Caco-2 (cell line): ENCODE data around the gene PALM2AKAP2. TPM values are rescaled to one million over a fixed set of nuclear protein-coding genes. Genes with fewer than 3 reads are reported as not detected.
"Not testable (repeated sequence)": the region's sequence is repeated elsewhere in the genome, so short reads cannot be mapped to it uniquely, and the experiment has no call there.

Experiments used
- BruUV-seq: library from RNA; stranded (reverse); fragments of 400-500 nt; replicated peaks from 2 replicates; lab custom pipeline; 2021; lab: Mats Ljungman, UMichigan
- CTCF ChIA-PET: fragments of 300-600 bp; sonication (Branson Sonifier 250); formaldehyde crosslinking; loops from one replicate; lab custom pipeline; 2022; ENCODE audit warnings: antibody characterized with exemption; lab: Charles Lee
- POLR2A ChIA-PET: fragments of 300-600 bp; sonication (Branson Sonifier 250); formaldehyde crosslinking; loops from one replicate; lab custom pipeline; 2022; ENCODE audit warnings: antibody characterized with exemption; lab: Charles Lee
- DNase-seq, 2 experiments: peaks; one replicate each; pipeline versions ENCODE4 v3.0.0 to v3.0.0-alpha.2; 2020 to 2022
- H3K27me3 ChIP-seq: replicated peaks from 2 replicates; pipeline ENCODE4 v1.6.0; 2011; ENCODE audit warnings: low read length; ENCODE audit not compliant: control insufficient read depth, insufficient read depth
- H3K36me3 ChIP-seq: 2 replicates; pipeline ENCODE4 v1.5.1; 2011; ENCODE audit warnings: low read length; ENCODE audit not compliant: control insufficient read depth, insufficient read depth
- H3K4me1 ChIP-seq: fragments of 250-450 bp; sonication (Bioruptor Pico); 2 replicates; pipeline ENCODE4 v1.5.1; 2020; ENCODE audit warnings: mild to moderate bottlenecking
- H3K4me3 ChIP-seq: 2 replicates; pipeline ENCODE4 v1.5.1; 2011; ENCODE audit warnings: low read depth, mild to moderate bottlenecking, control low read depth, low read length
- H3K9me3 ChIP-seq: fragments of 250-450 bp; sonication (Bioruptor Pico); 2 replicates; pipeline ENCODE4 v1.5.1; 2020; ENCODE audit warnings: mild to moderate bottlenecking, moderate library complexity
- H3K27ac Mint-ChIP-seq: one replicate; pipeline ENCODE4 v1.8.0; 2022; ENCODE audit warnings: mixed read lengths; ENCODE audit not compliant: unreplicated experiment
- H3K27me3 Mint-ChIP-seq: one replicate; pipeline ENCODE4 v1.8.0; 2022; ENCODE audit warnings: mixed read lengths; ENCODE audit not compliant: insufficient read depth, unreplicated experiment
- H3K36me3 Mint-ChIP-seq: one replicate; pipeline ENCODE4 v1.8.0; 2022; ENCODE audit warnings: mild to moderate bottlenecking, mixed read lengths; ENCODE audit not compliant: insufficient read depth, unreplicated experiment
- H3K4me1 Mint-ChIP-seq: one replicate; pipeline ENCODE4 v1.8.0; 2022; ENCODE audit warnings: low read depth, mixed read lengths; ENCODE audit not compliant: unreplicated experiment
- H3K4me3 Mint-ChIP-seq: one replicate; pipeline ENCODE4 v1.8.0; 2022; ENCODE audit warnings: mild to moderate bottlenecking, moderate library complexity, mixed read lengths; ENCODE audit not compliant: unreplicated experiment
- H3K9me3 Mint-ChIP-seq: one replicate; pipeline ENCODE4 v1.8.0; 2022; ENCODE audit warnings: mixed read lengths; ENCODE audit not compliant: unreplicated experiment
- intact Hi-C: fragments of 100-400 bp; cut with micrococcal nuclease; formaldehyde crosslinking; loops from one replicate; pipeline ENCODE4 v1.10.0; 2022; ENCODE audit not compliant: unreplicated experiment
- total RNA-seq: library from RNA; stranded (reverse); gene quantifications from 2 replicates; pipeline ENCODE4 v1.2.3, GENCODE V29; 2022
- TF ChIP-seq, protein P1 (sequence below), 2 experiments: fragments of 200-600 bp in 1 of 2; IDR thresholded peaks; 1 replicate in 1 of 2; 2 replicates in 1 of 2; pipeline versions ENCODE4 v1.5.1 to v1.8.0; 2011 to 2022; ENCODE audit warnings: antibody characterized with exemption in 1 of 2, control low read depth in 1 of 2, inconsistent platforms in 1 of 2, low read depth in 1 of 2, low read length in 1 of 2, mild to moderate bottlenecking in 1 of 2, moderate library complexity in 1 of 2; ENCODE audit not compliant: insufficient read depth in 1 of 2, severe bottlenecking in 1 of 2, unreplicated experiment in 1 of 2

Gene PALM2AKAP2
- total RNA-seq, 1 experiment from 2014 or later, result 0.54 TPM

DNA sequence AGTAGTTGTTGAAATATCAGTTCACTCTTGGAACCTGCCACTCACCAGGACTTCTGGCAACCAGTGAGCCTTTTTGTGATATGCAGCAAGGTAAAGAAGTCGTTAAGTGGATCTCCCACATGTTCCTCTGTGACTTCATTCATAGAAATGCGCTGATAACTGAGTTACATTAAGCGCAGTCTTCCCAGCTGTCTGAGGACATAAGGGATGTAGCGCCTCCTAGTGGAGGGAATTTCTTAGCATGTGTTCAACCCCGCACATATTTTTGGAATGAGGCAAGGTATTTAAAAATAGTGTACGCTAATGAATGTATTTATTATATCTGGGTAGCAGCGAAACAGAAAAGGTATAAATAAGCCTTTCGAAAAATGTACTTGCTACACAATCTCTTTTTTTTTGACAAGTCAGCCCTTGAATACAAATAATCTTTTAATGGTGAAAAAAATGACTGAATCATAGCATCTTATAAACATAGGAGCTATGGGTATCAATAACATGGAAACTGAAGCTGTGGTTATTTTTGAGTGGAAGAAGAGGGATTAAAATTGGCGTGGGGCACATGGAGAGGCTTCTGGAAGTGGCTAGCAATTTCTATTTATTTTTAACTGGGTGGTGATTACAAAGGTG lies 38.0 kb downstream of the PALM2AKAP2 start:
- Histone ChIP-seq H3K4me1 (no peaks in the 10 kb centered on the region), H3K4me3 (no peak overlapping the region), H3K36me3 (no peaks in the 10 kb centered on the region), H3K9me3 (no peaks in the 10 kb centered on the region), H3K27me3 (no peaks in the 10 kb centered on the region)
- intact Hi-C loops, result loop anchor here (1.0 kb wide), 2 partner anchors 113 to 244 kb away; no protein-coding TSS in a partner anchor
- ChIA-PET CTCF (interaction anchor here (2.4 kb wide), 1 partner anchor 244 kb away, joined by 17 read pairs; no protein-coding TSS in a partner anchor), POLR2A (no interaction called here)
- H3K9me3 Mint-ChIP-seq, result no peaks in the 10 kb centered on the region
- DNase-seq, result peak; percentile 70 to 78
- TF ChIP-seq, protein P1, sequence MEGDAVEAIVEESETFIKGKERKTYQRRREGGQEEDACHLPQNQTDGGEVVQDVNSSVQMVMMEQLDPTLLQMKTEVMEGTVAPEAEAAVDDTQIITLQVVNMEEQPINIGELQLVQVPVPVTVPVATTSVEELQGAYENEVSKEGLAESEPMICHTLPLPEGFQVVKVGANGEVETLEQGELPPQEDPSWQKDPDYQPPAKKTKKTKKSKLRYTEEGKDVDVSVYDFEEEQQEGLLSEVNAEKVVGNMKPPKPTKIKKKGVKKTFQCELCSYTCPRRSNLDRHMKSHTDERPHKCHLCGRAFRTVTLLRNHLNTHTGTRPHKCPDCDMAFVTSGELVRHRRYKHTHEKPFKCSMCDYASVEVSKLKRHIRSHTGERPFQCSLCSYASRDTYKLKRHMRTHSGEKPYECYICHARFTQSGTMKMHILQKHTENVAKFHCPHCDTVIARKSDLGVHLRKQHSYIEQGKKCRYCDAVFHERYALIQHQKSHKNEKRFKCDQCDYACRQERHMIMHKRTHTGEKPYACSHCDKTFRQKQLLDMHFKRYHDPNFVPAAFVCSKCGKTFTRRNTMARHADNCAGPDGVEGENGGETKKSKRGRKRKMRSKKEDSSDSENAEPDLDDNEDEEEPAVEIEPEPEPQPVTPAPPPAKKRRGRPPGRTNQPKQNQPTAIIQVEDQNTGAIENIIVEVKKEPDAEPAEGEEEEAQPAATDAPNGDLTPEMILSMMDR (IDR thresholded peaks at IDR 0.05; ENCODE audit: insufficient read depth in 1 of 2, low read depth in 1 of 2, low read length in 1 of 2, severe bottlenecking in 1 of 2, unreplicated experiment in 1 of 2), result peak; percentile 83 to 84
- no peaks in the 10 kb centered on the region for H3K4me1 Mint-ChIP-seq
- peaks cover 3% of the 10 kb centered on the region for H3K27me3 Mint-ChIP-seq
- no peaks in the 10 kb centered on the region for H3K36me3 Mint-ChIP-seq
- H3K4me3 Mint-ChIP-seq, result no peak overlapping the region
- no peak overlapping the region for H3K27ac Mint-ChIP-seq
- no TSS peak for BruUV-seq

DNA sequence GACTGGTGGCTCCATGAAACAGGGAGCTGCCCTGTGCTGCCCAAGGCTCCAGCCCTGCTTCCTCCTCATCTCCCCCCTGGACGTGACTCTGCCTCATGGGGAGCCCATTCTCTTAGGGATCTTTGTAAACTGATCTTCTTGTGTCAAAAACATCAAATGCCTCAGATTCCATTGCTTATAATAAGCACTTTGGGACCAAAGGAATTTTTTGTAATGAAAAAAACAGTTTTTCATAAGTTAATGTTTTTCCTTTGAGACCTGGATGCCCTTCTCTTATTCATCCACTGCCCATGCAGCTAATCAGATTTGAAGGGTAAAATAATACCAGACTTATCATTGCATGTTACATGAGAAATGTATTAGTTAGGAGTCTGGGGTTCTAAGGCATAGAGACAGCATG lies 41.7 kb downstream of the PALM2AKAP2 start:
- no peak for DNase-seq
- Histone ChIP-seq H3K9me3 (no peaks in the 10 kb centered on the region), H3K4me3 (no peak overlapping the region), H3K27me3 (no peaks in the 10 kb centered on the region), H3K4me1 (no peaks in the 10 kb centered on the region), H3K36me3 (no peaks in the 10 kb centered on the region)
- Mint-ChIP-seq H3K4me1 (no peaks in the 10 kb centered on the region), H3K4me3 (no peak overlapping the region), H3K27ac (no peak overlapping the region), H3K9me3 (no peaks in the 10 kb centered on the region), H3K27me3 (peaks cover 3% of the 10 kb centered on the region), H3K36me3 (no peaks in the 10 kb centered on the region)
- intact Hi-C loops, result no loop called here
- TF ChIP-seq, protein P1 (IDR thresholded peaks at IDR 0.05; ENCODE audit: insufficient read depth in 1 of 2, low read depth in 1 of 2, low read length in 1 of 2, severe bottlenecking in 1 of 2, unreplicated experiment in 1 of 2), result no peak
- ChIA-PET POLR2A (no interaction called here), CTCF (no interaction called here)
- BruUV-seq, result no TSS peak

DNA sequence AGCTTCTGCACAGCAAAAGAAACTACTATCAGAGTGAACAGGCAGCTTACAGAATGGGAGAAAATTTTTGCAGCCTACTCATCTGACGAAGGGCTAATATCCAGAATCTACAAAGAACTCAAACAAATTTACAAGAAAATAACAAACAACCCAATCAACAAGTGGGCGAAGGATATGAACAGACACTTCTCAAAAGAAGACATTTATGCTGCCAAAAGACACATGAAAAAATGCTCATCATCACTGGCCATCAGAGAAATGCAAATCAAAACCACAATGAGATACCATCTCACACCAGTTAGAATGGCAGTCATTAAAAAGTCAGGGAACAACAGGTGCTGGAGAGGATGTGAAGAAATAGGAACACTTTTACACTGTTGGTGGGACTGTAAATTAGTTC lies 45.4 kb downstream of the PALM2AKAP2 start:
- H3K27me3 Mint-ChIP-seq, H3K9me3 ChIP-seq, H3K4me1 ChIP-seq, POLR2A ChIA-PET, H3K4me3 ChIP-seq, CTCF ChIA-PET, H3K4me3 Mint-ChIP-seq, intact Hi-C loops, H3K9me3 Mint-ChIP-seq, H3K27me3 ChIP-seq, H3K36me3 ChIP-seq, H3K36me3 Mint-ChIP-seq, H3K4me1 Mint-ChIP-seq, DNase-seq, H3K27ac Mint-ChIP-seq, BruUV-seq: not testable (repeated sequence)
